ENCODE results near the gene ADTRP.
"Not testable (repeated sequence)": the region's sequence is repeated elsewhere in the genome, so short reads cannot be mapped to it uniquely, and the experiment has no call there.

ADTRP gene

DNA sequence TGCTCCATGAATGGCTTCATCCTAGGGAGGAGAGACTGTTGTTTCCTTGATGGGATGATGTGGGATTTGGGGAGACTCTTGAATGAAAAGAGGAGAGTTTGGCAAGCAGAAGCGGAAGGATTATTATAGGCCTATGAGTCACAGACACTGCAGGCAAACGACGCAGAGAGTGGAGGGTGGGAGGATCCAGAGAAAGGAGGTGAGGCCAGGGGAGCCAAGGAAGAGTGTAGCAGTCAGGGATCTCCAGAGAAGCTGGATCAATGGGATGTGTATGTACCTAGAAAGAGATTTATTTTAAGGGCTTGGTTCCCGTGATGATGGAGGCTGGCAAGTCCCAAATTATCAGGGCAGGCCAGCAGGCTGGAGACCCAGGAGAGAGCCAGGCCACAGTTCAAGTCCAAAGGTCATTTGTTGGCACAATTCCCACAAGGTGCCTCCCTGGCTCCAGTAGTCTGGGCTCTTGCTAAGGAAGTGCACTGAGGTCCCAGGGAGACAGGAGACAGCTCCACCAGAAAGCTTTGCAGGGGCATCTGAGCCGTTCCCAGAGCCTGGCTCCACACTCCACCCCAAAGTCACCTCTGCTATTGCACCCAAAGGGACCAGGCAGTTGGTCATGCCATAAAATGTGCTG, 76.0 kb downstream of the ADTRP start:
- DNase-seq (ENCODE audit: extremely low read depth in 1 of 2, low read depth in 1 of 2), result no peak

DNA sequence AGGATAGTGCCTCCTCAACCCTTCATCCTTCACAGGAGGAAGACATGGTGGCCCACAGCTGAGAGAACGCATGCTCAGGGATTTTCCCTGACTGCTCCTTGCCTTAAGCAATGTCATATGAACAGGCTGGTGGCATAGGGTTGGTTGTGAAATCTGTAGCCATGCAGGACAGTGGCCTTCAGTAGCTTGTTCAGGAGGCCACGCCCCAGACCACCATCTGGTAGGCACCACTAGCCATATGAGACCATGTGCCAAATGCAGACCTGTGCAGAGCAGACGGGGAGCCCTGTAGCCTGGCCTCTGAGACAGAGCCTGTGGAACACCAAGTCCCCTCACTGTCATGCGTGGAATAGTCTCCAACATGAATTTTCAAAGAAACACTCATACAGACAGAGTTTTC, 76.5 kb downstream of the ADTRP start:
- no peak for DNase-seq (ENCODE audit: extremely low read depth in 1 of 2, low read depth in 1 of 2)

DNA sequence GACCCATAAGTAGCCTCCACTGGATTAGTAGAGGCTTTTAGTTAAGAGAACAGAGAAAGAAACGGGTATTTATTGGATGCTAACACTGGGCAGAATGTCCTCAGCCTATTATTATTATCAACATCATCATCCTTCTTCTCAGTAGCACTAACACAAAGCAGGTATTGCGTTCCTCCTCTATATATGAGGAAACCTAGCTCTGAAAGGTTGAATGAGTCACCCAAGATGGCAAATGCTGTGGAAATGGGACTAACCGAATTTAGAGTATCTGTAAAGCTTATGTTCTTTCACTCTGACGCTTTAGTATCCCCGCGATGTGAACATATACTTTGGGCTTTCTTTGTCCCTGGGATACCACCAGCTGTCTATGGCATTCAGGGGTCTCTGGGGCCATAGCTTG, 77.0 kb downstream of the ADTRP start:
- no peak for DNase-seq (ENCODE audit: extremely low read depth in 1 of 2, low read depth in 1 of 2)

DNA sequence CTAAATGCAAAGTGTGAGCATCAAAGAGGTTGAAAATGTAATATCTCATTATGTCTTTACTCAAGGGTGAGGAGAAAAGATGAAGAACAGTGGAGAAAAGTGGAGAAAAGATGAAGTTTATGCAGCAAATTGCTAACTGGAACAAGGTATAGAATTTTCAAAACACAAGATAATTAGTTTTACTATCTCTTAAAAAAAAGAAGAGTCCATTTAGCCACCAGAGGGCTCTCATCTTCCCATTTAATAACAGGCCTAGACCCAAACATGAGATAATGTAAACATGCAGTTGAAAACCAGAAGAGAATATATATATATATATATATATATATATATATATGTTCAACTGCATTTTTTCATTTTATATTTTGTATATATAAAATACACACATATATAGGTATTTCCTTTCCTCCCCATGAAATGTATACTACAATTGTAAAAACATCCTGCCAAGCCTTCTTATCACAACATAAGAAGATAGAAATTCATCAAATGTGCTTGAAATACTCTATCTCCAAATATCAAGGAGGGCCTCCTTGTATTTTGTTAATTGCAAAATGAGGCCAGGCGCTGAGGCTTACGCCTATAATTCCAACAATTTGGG, 78.4 kb downstream of the ADTRP start:
- no peak for DNase-seq (ENCODE audit: extremely low read depth in 1 of 2, low read depth in 1 of 2)

DNA sequence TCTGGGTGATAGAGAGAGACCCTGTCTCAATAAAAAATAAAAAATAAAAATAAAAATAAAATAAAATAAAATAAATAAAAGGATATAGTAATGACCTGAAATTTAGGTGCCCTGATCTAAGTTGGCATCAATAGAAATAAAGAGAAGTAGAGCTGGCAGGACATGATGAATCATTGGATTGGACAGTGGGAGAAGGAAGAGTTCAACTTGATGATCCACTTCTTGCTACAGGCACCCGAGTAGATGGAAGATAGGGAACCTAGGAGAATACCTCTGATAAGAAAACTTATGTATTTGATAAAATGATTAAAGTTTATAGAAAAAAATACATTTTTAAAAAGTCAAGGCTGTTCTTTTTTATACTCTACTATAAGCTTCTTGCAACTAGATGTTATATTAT, 79.0 kb downstream of the ADTRP start:
- no peak for DNase-seq (ENCODE audit: extremely low read depth in 1 of 2, low read depth in 1 of 2)

DNA sequence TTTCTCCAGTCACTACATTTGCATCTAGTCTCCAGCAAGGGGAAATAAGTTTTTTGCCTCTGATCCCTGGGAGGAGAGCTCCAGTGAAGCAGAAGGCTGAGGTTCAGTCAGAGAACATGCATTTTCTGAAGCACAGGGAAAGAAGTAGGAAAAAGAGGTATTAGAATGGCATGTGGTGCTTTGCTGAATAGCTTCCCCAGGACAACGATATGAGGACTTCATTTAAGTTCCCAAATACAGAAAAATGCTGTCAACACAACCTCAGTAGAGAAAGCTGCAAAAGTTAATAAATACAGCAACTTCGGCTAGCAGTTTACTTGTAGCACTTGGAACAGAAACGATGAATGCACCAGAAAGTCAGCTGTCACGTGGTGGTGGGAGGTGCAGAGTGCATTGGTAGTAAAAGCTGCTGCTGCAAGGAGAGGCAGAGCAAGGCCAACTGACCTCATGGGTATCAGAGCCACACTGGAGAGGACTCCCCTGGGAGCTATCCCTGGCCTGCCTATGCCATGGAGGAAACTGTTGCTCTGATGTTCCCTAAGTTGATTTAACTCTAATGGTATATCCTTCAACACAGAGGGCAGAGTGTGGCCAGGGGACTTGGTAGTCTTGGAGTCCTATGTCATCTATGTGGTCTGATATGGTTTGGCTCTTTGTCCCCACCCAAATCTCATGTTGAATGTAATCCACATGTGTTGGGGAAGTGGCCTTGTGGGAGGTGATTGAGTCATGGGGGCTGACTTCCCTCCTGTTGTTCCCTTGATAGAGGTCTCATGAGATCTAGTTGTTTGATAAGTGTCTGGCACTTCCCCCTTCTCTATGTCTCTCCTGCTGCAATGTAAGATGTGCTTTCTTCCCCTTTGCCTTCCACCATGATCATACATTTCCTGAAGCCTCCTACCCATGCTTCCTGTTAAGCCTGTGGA, 85.9 kb downstream of the ADTRP start:
- no peak for DNase-seq (ENCODE audit: extremely low read depth in 1 of 2, low read depth in 1 of 2)

DNA sequence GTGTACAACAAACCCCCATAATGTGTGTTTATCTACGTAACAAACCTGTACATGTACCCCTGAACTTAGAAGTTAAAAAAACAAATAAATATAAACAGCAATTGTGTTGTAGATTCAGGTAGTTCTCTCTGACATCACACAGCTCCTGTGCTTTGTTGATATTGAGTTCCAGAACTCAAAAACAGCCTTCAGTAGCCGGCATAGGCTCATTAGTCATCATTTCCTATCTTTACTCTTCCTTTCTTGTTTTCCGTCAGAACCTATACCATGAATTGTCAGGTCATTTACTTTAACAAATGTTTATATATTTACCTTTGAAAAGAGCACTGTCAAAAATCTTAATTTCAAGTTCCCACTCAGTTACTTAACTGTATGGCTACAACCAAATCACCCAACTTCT, 88.8 kb downstream of the ADTRP start:
- DNase-seq (ENCODE audit: extremely low read depth in 1 of 2, low read depth in 1 of 2), result no peak

DNA sequence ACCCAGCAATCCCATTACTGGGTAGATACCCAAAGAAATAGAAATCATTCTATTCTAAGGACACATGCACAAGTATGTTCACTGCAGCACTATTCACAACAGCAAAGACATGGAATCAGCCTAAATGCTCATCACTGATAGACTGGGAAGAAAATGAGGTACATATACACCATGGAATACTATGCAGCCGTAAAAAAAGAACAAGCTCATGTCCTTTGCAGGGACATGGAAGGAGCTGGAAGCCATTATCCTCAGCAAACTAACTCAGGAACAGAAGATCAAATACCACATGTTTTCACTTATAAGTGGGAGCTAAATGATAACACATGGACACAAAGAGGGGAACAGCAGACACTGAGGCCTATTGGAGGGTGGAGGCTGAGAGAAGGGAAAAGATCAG, 89.2 kb downstream of the ADTRP start:
- DNase-seq (ENCODE audit: extremely low read depth in 1 of 2, low read depth in 1 of 2), result not testable (repeated sequence)

DNA sequence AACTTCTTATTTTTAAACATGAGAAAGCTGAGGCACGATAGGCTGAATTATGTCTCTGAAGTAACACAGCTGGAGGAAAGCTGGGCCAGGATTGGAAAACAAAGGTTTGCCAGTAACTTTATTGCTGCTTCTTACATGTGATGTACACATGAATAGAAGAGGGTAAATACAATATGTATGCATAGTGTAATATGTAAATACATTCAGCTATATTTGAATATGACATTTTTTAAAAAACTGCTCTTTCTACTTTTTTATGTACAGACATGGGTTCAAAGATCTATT, 90.2 kb downstream of the ADTRP start:
- DNase-seq (ENCODE audit: extremely low read depth in 1 of 2, low read depth in 1 of 2), result no peak

DNA sequence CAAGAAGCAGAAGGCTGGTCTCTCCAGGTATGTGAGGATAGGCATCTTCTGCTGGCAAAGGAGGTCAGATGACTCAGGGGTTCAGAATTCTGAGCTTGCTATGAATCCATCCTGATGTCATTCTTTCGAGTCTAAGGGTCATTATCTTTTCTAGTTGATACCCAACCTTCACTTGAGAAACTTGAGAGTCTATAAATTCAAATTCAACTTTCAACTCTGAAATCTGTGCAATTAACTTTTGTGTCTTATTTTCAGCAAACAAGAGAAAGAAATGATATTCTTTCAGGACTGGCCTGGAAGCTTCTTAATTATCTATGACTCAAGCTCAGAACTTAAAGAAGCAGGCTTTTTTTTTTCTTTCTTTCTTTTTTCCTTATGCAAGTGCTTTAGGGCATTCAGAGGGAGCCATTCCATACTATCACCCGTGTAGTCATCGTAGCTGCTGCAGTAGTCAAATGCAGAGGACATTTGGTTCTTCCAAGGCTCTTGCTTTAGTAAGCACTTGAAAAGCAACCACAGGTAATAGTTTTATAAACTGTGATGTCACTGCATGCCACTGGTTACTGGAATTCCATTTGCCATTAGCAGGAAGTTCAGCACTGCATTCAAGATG, 93.0 kb downstream of the ADTRP start:
- no peak for DNase-seq (ENCODE audit: extremely low read depth in 1 of 2, low read depth in 1 of 2)

DNA sequence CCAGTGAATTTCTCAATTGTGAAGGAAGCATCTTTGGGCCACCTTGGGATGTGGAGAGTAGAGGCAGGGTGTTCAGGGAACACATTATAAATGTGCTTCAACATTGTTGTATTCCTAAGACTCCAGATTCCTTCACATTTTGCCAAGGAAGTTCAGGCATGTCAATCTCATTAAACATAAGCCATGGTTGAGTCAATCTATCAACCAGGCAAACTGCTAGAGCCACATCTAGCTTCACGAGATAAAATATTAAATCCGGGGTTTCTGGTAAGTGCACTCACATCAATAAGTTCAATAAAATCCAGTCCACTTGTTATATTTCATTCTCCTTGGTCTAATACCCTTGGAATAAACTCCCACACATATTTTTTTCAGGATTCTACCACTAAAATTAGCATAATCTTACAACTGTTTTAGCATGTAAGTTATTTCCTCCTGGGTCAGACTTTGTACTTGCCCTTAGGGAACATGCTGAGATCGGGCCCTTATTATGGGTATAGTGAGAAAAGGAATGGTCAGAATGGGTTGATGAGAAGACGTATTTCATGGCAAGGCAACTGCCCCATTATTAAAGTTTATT, 93.6 kb downstream of the ADTRP start:
- no peak for DNase-seq (ENCODE audit: extremely low read depth in 1 of 2, low read depth in 1 of 2)

DNA sequence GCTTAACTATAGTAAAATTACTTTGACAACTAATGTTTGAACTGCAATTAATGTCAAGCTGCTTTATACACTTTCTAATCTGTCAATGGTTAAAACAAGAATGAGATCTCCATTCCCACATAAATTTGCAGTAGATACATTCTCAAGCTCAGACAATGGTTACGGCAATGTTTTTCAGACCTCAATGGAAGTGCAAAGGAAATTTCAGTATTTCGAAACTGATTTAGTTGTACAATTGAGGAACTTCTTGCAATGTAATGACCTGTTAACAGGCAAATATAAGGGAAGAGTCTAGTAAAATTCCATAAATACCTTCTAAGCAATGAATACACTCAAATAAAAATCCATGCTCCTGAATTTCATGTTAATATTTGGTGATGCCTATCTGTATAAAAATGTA, 94.7 kb downstream of the ADTRP start:
- no peak for DNase-seq (ENCODE audit: extremely low read depth in 1 of 2, low read depth in 1 of 2)

DNA sequence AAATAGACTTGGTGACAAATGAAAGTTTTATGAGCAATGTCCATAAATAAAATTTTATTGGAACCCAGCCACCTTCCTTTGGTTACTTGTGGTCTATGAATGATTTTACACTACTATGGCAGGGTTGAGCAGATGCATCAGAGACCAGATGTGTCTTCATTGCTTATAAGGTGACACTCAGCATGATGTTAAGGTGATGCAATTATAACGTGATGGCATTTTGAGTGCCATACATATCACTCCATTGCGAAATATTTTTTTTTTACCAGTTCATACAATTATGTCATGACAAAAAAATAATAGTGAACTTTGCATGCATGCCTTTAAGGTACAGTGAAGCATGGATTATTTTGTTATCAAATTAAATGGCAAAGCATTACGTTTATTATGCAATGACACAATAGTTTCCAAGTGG, 96.0 kb downstream of the ADTRP start:
- DNase-seq (ENCODE audit: extremely low read depth in 1 of 2, low read depth in 1 of 2), result no peak

DNA sequence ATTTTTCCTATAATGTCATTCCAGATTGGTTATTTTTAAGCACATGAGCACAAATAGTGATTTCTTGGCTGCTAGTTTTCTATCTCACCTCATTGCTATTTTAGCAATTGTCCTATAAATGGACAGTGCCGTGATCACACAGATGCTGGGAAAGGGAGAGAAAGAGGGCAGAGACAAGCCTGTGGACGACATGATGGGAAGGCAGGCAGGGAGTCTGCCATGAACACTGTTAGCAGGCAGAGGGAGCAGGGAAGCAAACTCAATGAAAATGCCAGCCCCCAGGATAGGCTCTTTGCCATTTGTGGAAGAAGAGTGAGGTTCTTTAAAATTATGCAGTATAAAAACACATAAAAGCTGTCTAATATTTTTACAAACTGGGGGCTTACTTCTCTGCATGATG, 96.8 kb downstream of the ADTRP start:
- DNase-seq (ENCODE audit: extremely low read depth in 1 of 2, low read depth in 1 of 2), result no peak

DNA sequence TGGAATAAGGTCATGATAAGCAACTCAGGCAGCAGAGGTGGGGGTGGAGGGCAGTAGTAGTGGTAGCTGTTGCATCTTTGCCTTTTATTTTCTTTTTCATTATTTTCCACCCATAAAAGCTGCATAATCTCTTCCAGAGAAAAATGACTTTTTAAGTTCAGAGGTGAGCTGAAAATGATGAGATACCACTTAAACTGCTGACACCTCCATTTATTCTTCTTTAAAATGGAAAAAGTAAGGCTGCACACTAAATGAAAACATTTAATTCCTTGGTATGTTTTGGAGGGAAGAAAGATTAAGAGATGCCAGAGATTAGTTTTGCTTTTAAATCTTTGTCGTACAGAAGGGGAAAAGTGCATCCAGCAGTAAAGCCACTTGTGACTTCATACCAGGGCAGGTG, 97.2 kb downstream of the ADTRP start:
- DNase-seq (ENCODE audit: extremely low read depth in 1 of 2, low read depth in 1 of 2), result no peak

DNA sequence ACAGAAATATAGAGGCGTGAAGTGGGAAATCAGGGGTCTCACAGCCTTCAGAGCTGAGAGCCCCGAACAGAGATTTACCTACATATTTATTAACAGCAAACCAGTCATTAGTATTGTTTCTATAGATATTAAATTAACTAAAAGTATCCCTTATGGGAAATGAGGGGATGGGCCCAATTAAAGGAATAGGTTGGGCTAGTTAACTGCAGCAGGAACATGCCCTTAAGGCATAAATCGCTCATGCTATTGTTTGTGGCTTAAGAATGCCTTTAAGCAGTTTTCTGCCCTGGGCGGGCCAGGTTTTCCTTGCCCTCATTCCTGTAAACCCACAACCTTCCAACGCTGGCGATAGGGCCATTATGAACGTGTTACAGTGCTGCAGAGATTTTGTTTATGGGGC, 98.1 kb downstream of the ADTRP start:
- not testable (repeated sequence) for DNase-seq (ENCODE audit: extremely low read depth in 1 of 2, low read depth in 1 of 2)

DNA sequence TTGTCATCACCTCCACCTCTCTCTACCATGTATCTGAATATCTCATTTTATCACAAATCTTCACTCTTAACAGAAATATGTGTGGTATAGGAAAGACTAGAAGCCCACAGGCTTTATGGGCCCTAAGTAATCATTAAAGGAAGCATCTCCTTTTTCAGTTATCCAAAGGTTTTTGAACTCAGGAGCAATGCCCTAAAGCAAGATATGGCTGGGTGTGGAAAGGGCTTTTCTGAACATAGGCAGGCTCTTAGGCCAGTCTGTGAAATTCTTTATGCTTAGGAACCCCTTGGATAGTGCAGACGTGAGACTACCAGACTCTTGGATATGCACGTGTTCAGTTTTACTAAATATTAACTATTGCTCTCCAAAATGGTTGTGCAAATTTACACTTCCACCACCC, 99.5 kb downstream of the ADTRP start:
- DNase-seq (ENCODE audit: extremely low read depth in 1 of 2, low read depth in 1 of 2), result no peak

DNA sequence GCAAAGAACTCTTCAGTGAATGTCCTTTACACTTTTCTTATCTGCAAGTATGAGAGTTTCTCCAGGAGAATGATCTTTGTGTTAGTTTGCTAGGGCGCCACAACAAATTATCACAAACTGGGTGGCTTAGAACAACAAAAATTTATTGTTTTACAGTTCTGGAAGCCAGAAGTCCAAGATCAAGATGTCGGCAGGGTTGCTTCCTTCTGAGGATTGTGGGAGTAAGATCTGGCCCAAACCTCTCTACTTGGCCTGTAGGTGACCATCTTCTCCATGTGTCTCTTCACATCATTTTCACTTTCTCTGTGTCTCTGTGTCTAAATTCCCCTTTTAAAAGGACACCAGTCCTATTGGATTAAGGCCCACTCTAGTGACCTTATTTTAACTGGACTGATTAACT, 103.0 kb downstream of the ADTRP start:
- no peak for DNase-seq (ENCODE audit: extremely low read depth in 1 of 2, low read depth in 1 of 2)

DNA sequence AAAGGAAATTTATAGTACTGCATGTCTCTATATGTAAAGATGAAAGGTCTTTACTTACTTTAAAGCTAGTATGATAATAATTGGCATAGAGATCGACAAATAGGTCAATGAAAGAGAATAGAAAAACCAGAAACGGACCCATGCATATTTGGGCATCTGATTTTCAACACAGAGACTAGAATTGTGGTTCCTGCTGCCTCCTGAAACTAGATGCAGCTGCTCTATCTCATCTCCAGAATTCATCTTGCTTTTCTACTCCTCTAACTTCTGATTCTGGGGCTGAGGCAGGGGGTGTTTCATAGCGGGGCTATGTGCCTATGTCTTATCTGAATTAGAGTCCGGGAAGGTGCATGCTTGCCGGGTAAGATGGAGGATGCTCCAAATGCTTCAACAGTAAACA, 105.9 kb downstream of the ADTRP start:
- no peak for DNase-seq (ENCODE audit: extremely low read depth in 1 of 2, low read depth in 1 of 2)

DNA sequence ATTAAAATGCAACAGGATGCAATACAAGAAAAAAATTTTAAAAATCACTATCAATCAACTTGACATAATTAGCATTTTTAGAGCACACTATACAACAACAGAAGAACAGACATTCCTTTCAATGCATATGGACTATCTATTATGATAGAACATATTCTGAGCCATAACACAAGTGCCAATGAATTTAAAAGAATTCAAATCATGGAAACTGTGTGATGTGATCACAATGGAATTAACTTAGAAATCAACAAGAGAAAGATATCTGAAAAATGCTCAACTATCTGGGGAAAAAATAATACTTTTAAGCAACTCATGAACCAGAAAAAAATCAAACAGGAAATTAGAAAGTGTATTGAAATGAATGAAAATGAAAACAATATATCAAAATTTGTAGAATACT, 106.3 kb downstream of the ADTRP start:
- no peak for DNase-seq (ENCODE audit: extremely low read depth in 1 of 2, low read depth in 1 of 2)

DNA sequence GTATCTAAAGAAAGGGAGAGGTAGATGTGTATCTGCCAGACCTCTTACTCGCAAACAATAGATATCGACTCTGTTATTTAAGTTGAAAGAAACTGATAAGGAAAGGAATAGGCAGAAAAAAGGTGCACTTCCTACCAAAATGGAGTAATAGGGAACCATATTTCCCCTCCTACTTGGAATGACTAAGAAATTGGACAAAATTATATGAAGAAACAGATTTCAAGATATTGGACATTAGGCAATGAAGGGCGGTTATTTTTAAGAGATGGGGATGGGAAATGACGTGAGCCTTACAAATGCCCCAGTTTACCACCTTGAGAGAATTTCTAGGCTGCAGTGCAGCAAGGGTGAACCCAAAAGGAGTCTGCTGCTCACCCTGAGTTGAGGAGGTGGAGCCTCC, 108.9 kb downstream of the ADTRP start:
- DNase-seq (ENCODE audit: extremely low read depth in 1 of 2, low read depth in 1 of 2), result no peak

DNA sequence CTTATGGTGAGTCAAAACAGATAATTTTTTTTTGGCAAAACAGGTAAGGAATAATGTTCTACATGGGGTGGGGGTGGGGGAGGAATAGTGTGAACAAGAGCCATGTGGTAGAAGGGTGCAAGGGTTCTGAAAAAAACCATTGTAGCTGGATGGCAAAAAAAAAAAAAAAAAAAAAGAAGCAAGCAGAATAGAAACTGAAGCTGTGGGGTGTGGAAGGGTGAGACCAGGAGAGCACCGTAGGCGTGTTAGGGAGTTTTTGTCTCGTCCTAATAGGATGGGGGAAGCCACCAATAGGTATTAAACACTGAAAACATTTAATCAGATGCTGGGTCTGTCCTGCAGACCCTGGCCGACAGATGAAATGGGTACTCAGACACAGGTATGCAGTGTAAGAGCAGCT, 110.1 kb downstream of the ADTRP start:
- no peak for DNase-seq (ENCODE audit: extremely low read depth in 1 of 2, low read depth in 1 of 2)

Data from stimulated activated CD8-positive, alpha-beta memory T cell treated with anti-CD3 and anti-CD28 coated beads, Interleukin-7, amount 100 ng/mL, for 48 hours (primary cell).